Measurements from ENCODE around the gene ILF2.

Gene ILF2

DNA sequence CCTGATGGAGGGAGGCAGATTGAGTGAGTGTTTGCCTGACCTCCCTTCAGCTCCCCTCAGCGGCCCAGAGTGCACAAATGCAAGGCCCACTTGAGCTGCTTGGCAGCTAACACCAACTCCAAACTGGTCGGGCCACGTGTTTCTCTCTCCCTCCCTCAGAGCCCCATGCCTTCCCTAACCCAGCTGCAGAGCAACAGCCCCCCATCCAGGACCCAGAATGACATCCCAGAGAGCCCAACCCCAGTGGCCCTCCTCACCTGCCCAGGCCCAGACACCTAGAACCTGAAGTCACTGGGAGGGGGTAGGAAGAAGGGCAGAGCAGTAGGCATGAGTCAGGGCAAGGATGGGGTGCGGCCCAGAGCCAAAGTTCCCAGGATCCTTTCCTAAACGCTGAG, 53.9 kb downstream of the ILF2 start:
- no peaks in the 10 kb centered on the region for H3K27me3 ChIP-seq (ENCODE audit: control insufficient read depth, insufficient read depth, low read length)
- peaks cover 3% of the 10 kb centered on the region for H3K4me1 ChIP-seq (ENCODE audit: control insufficient read depth, insufficient read depth, low read length)
- no peak overlapping the region for H3K9ac ChIP-seq (ENCODE audit: low read depth, low read length)
- no peaks in the 10 kb centered on the region for H3K36me3 ChIP-seq (ENCODE audit: control insufficient read depth, insufficient read depth, low read length)
- H3K9me3 ChIP-seq (ENCODE audit: control insufficient read depth, insufficient read depth, low read length), result no peaks in the 10 kb centered on the region
- no peak overlapping the region for H3K4me3 ChIP-seq (ENCODE audit: low read depth, low read length)

DNA sequence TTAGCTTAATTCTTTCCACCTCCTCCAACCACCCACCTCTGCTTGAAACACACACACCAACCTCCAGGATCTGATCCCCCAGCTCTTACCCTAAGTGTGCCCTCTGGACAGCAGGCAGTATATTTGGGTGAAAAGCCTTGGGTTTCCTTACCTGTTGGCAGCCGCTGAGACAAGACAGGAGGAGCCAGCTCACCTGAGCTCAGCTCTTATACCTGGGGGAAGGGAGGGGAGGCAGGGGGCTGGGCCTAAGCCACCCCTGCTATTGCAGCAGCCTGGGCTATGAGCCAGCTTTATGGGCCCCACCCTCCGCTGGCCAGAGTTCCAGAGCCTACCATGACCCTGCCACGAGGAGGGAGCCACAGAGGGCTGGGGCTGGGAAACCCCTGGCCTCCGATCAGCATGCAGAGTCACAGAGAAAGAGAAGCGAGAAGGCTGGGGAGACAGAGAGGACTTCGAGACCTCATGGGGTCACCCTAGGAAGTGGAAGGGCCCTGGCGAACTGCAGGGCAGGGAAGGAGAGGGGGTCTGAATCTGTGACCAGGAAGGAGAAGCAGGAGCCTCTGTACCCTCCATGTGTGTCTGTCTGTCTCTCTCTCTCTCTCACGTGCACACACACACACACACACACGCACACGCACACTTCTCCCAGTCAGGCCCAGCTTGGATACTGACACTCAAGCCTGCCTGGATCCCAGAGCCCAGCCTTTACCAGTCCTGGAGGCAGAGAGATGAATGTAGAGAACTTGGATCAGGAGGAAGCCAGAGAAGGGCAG, 54.5 kb downstream of the ILF2 start, which contains the start of gene S100A14:
TSS of gene S100A14 (minus strand) at position 182 of the 773 bp plus-strand sequence. CDS start 467 bp downstream, outside the sequence.
- Histone ChIP-seq H3K4me3 (ENCODE audit: low read depth, low read length) (no peak within 1 kb of the TSS), H3K27me3 (ENCODE audit: control insufficient read depth, insufficient read depth, low read length) (no peaks in the 10 kb centered on the region), H3K9ac (ENCODE audit: low read depth, low read length) (peak within 1 kb of the TSS; percentile 37), H3K9me3 (ENCODE audit: control insufficient read depth, insufficient read depth, low read length) (no peaks in the 10 kb centered on the region), H3K4me1 (ENCODE audit: control insufficient read depth, insufficient read depth, low read length) (peaks cover 3% of the 10 kb centered on the region), H3K36me3 (ENCODE audit: control insufficient read depth, insufficient read depth, low read length) (no peaks in the 10 kb centered on the region)

DNA sequence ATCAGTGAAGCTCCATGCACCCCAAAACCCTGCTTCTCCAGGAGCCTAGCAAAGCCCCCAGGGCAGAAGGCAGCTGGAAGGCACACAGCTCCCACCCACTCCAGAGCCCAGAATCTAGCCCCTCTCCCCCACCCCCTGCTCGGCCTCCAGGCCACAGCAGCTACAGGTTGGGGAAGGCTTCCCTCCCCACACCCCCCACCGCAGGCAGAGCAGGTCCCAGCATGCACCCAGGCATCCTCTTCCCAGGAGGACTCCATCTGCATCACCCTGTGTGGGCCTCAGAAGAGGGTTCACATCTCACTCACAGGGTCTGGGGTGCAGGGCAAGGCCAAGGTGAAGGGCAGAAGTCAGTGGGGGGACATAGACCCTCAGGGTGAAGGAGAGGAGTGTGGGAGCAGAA, 55.4 kb downstream of the ILF2 start:
- Histone ChIP-seq H3K36me3 (ENCODE audit: control insufficient read depth, insufficient read depth, low read length) (no peaks in the 10 kb centered on the region), H3K4me3 (ENCODE audit: low read depth, low read length) (no peak overlapping the region), H3K4me1 (ENCODE audit: control insufficient read depth, insufficient read depth, low read length) (peaks cover 3% of the 10 kb centered on the region), H3K27me3 (ENCODE audit: control insufficient read depth, insufficient read depth, low read length) (no peaks in the 10 kb centered on the region), H3K9ac (ENCODE audit: low read depth, low read length) (no peak overlapping the region), H3K9me3 (ENCODE audit: control insufficient read depth, insufficient read depth, low read length) (no peaks in the 10 kb centered on the region)

DNA sequence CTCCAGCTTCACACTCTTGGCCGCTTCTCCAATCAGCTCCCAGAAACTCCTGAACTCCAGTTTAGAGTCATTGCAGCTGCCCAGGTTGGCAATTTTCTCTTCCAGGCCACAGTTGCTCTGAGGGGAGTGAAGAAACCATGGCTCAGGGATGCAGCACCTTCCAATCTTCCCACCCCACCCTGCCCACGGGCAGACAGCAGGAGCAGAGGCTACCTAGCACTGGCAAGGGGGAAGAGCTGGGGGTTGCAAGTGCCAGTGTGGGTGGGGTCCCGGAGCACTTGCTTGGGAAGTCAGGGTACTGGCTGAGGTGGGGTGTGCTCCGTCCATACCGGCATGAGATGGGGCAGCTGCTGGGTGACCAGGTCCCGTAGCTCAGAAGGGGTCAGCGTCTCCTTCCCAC, 55.9 kb downstream of the ILF2 start:
- Histone ChIP-seq H3K4me1 (ENCODE audit: control insufficient read depth, insufficient read depth, low read length) (peaks cover 3% of the 10 kb centered on the region), H3K4me3 (ENCODE audit: low read depth, low read length) (no peak overlapping the region), H3K36me3 (ENCODE audit: control insufficient read depth, insufficient read depth, low read length) (no peaks in the 10 kb centered on the region), H3K9ac (ENCODE audit: low read depth, low read length) (no peak overlapping the region), H3K9me3 (ENCODE audit: control insufficient read depth, insufficient read depth, low read length) (no peaks in the 10 kb centered on the region), H3K27me3 (ENCODE audit: control insufficient read depth, insufficient read depth, low read length) (no peaks in the 10 kb centered on the region)

DNA sequence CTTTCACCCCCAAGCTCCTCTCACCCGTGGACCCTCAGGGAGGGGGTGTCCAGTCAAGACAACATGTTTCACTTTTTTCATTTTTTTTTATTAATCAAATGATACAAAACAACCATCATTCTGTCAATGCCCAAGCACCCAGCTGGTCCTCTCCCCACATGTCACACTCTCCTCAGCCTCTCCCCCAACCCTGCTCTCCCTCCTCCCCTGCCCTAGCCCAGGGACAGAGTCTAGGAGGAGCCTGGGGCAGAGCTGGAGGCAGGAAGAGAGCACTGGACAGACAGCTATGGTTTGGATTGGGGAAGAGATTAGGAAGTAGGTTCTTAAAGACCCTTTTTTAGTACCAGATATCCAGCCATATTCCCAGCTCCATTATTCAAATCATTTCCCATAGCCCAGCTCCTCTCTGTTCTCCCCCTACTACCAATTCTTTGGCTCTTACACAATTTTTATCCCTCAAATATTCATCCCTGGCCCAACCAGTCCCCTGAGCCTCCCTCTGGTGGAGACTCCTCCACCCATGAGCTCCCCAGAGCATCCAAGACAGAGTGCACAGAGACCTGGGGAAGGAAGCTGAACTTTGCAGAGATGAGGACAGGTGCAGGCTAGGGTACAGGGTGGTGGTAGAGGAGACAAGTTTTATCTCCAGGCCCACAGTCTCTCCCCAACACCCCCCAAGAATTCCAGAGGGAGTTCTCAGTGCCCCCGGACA, 56.4 kb downstream of the ILF2 start:
- no peak overlapping the region for H3K4me3 ChIP-seq (ENCODE audit: low read depth, low read length)
- H3K4me1 ChIP-seq (ENCODE audit: control insufficient read depth, insufficient read depth, low read length), result peaks cover 6% of the 10 kb centered on the region
- no peaks in the 10 kb centered on the region for H3K27me3 ChIP-seq (ENCODE audit: control insufficient read depth, insufficient read depth, low read length)
- no peaks in the 10 kb centered on the region for H3K36me3 ChIP-seq (ENCODE audit: control insufficient read depth, insufficient read depth, low read length)
- no peaks in the 10 kb centered on the region for H3K9me3 ChIP-seq (ENCODE audit: control insufficient read depth, insufficient read depth, low read length)
- H3K9ac ChIP-seq (ENCODE audit: low read depth, low read length), result no peak overlapping the region

DNA sequence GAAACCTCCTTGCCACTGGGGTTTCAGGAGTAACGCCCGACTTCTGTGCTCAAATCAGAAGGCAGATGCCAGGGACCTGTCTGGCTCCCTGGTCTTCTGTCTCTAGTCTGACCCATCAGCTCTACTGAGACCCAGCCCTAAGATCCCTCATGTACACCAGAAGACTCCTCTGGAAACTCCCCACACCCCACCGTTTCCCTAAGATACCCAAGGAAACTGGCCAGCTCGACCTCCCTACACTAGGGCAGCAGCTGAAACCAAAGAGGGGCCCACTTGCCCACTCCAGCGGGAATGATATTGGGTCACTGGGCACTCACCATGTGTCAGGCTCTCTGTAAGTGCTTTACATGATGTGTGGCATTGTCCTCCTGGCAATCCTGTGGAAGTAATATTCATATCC, 57.4 kb downstream of the ILF2 start:
- Histone ChIP-seq H3K36me3 (ENCODE audit: control insufficient read depth, insufficient read depth, low read length) (no peaks in the 10 kb centered on the region), H3K9me3 (ENCODE audit: control insufficient read depth, insufficient read depth, low read length) (no peaks in the 10 kb centered on the region), H3K4me1 (ENCODE audit: control insufficient read depth, insufficient read depth, low read length) (peaks cover 8% of the 10 kb centered on the region), H3K4me3 (ENCODE audit: low read depth, low read length) (no peak overlapping the region), H3K27me3 (ENCODE audit: control insufficient read depth, insufficient read depth, low read length) (no peaks in the 10 kb centered on the region), H3K9ac (ENCODE audit: low read depth, low read length) (no peak overlapping the region)

DNA sequence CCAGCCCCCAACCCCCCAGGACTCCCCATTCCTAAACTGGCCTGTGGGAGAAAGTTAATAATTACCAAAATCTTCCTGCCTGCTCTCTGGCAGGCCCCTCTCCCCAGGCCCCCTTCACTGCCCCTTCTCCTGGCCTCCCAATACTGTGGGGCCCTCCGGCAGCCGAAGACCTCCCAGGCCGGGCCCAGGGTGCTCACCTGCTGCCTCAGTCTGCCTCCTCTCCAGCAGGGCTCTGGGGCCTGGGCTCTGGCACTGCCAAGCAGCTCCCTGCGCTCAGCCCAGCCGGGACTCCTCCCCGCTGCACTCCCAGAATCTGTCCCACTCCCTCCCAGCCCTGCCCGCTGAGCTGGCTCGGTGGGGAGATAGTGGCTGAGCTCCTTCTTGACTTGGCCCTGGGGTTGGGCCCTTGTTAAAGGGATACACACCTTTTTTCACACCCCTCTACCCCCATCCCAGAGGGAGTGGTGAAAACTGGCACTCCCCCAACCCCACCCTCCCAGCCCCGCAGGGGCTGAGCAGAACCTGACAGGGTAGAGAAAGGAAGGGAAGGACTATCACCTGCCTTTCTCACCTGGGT, 58.0 kb downstream of the ILF2 start, which contains the start of gene S100A16:
TSS of gene S100A16 (minus strand) at position 383 of the 577 bp plus-strand sequence. CDS start 4,986 bp downstream, outside the sequence.
- H3K9ac ChIP-seq (ENCODE audit: low read depth, low read length), result peak within 1 kb of the TSS; percentile 37
- H3K36me3 ChIP-seq (ENCODE audit: control insufficient read depth, insufficient read depth, low read length), result no peaks in the 10 kb centered on the region
- H3K4me1 ChIP-seq (ENCODE audit: control insufficient read depth, insufficient read depth, low read length), result peaks cover 8% of the 10 kb centered on the region
- H3K27me3 ChIP-seq (ENCODE audit: control insufficient read depth, insufficient read depth, low read length), result no peaks in the 10 kb centered on the region
- H3K9me3 ChIP-seq (ENCODE audit: control insufficient read depth, insufficient read depth, low read length), result no peaks in the 10 kb centered on the region
- peak within 1 kb of the TSS; percentile 16 for H3K4me3 ChIP-seq (ENCODE audit: low read depth, low read length)

DNA sequence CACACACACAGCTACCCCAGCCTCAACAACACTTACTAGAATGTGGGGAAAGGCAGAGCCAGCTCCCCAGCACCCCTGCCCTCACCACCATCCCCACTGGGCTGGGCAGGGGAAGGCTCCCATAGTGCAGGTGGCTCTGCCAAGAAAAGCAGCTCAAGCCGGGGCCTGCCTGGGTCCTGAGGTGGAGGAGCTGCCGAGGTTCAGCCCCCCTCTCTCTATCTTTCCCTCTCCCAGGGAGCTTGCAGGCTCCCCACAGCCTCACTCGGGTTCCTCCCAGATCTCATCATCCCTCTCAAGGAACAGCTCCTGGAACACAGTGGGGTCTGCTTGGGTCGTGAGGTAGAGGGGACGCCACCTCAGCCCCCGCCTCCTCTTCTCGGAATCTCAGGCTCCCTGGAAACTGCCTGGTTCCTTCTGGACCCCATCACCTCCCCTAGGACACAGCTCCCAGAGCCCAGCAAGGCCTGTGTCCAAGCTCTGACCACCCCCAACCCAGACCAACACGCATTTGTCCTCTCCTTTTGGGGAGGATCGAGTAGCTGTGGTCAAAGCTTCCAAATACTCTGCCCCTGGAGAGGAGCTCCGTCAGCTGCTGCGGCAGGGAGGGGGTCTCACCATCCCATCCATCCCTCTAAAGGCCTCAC, 58.6 kb downstream of the ILF2 start:
- peak overlapping the region; percentile 37 for H3K9ac ChIP-seq (ENCODE audit: low read depth, low read length)
- peak overlapping the region; percentile 16 for H3K4me3 ChIP-seq (ENCODE audit: low read depth, low read length)
- H3K9me3 ChIP-seq (ENCODE audit: control insufficient read depth, insufficient read depth, low read length), result no peaks in the 10 kb centered on the region
- no peaks in the 10 kb centered on the region for H3K27me3 ChIP-seq (ENCODE audit: control insufficient read depth, insufficient read depth, low read length)
- H3K36me3 ChIP-seq (ENCODE audit: control insufficient read depth, insufficient read depth, low read length), result no peaks in the 10 kb centered on the region
- peaks cover 8% of the 10 kb centered on the region for H3K4me1 ChIP-seq (ENCODE audit: control insufficient read depth, insufficient read depth, low read length)

Data from iPS-15b (cell line).